DOHH2 (cell line): ENCODE results near the gene RBM4B.
A peak's percentile ranks its signal among the peaks of the same experiment; 100 is the strongest.

Experiments used
- H3F3A ChIP-seq: fragments of 200-600 bp; sonication (generic), shearing (Covaris generic); 2 replicates; pipeline ENCODE4 v1.6.0; 2016; ENCODE audit warnings: antibody characterized with exemption, mild to moderate bottlenecking; ENCODE audit not compliant: control insufficient read depth, insufficient read depth
- H3K27ac ChIP-seq: fragments of 200-600 bp; sonication (generic); 2 replicates; pipeline ENCODE4 v1.5.1; 2014; ENCODE audit warnings: low read depth, mild to moderate bottlenecking, low read length, moderate library complexity
- H3K27me3 ChIP-seq: fragments of 200-600 bp; sonication (generic); 2 replicates; pipeline ENCODE4 v1.6.1; 2014; ENCODE audit warnings: mild to moderate bottlenecking, low read length, mixed read lengths; ENCODE audit not compliant: control insufficient read depth
- H3K36me3 ChIP-seq: fragments of 200-600 bp; sonication (generic); 2 replicates; pipeline ENCODE4 v1.6.1; 2014; ENCODE audit warnings: mild to moderate bottlenecking, low read length, moderate library complexity, mixed read lengths; ENCODE audit not compliant: control insufficient read depth
- H3K4me1 ChIP-seq: fragments of 200-600 bp; sonication (generic); 2 replicates; pipeline ENCODE4 v1.6.1; 2014; ENCODE audit warnings: mild to moderate bottlenecking, low read length, mixed read lengths; ENCODE audit not compliant: control insufficient read depth
- H3K4me2 ChIP-seq: fragments of 200-600 bp; sonication (generic); 2 replicates; pipeline ENCODE4 v1.6.0; 2014; ENCODE audit warnings: mild to moderate bottlenecking, low read length, moderate library complexity
- H3K4me3 ChIP-seq: fragments of 200-600 bp; sonication (generic); 2 replicates; pipeline ENCODE4 v1.5.1; 2014; ENCODE audit warnings: mild to moderate bottlenecking, low read length, mixed read lengths
- H3K79me2 ChIP-seq: fragments of 200-600 bp; sonication (generic); 2 replicates; pipeline ENCODE4 v1.6.1; 2014; ENCODE audit warnings: mild to moderate bottlenecking, low read length, mixed read lengths; ENCODE audit not compliant: control insufficient read depth
- H3K9me2 ChIP-seq: fragments of 200-600 bp; sonication (generic); replicated peaks from 2 replicates; pipeline ENCODE4 v1.6.1; 2014; ENCODE audit warnings: mild to moderate bottlenecking, low read length, mixed read lengths; ENCODE audit not compliant: control insufficient read depth
- H3K9me3 ChIP-seq: fragments of 200-600 bp; sonication (generic); 2 replicates; pipeline ENCODE4 v1.6.1; 2014; ENCODE audit warnings: antibody characterized with exemption, low read length, mixed read lengths; ENCODE audit not compliant: control insufficient read depth, insufficient read depth
- H4K20me1 ChIP-seq: fragments of 200-600 bp; sonication (generic); 2 replicates; pipeline ENCODE4 v1.6.0; 2014; ENCODE audit warnings: low read depth, mild to moderate bottlenecking, antibody characterized with exemption, low read length, moderate library complexity; ENCODE audit not compliant: control insufficient read depth, insufficient read depth
- CTCF ChIP-seq: fragments of 200-600 bp; sonication (generic); IDR thresholded peaks from one replicate; pipeline ENCODE4 v1.5.1; 2014; ENCODE audit warnings: antibody characterized with exemption, mild to moderate bottlenecking, low read depth, low read length; ENCODE audit not compliant: poor library complexity, severe bottlenecking
- EZH2phosphoT487 ChIP-seq: fragments of 200-600 bp; sonication (generic); IDR thresholded peaks from 2 replicates; pipeline ENCODE4 v1.6.1; 2017; ENCODE audit warnings: borderline replicate concordance, mild to moderate bottlenecking, antibody characterized with exemption, low read length, moderate library complexity, mixed read lengths

Gene RBM4B

GRCh38 chr11:66649903-66650302 is 27.8 kb downstream of the RBM4B start:
- H3K4me1 ChIP-seq: 0 out of 2 replicates have a peak, but pooled peaks cover 3% of the 10 kb centered on the region
- no peak overlapping the region for H3K27ac ChIP-seq
- H3K4me3 ChIP-seq: no peak overlapping the region
- H3K4me2 ChIP-seq: no peak overlapping the region
- peaks cover 41% of the 10 kb centered on the region for H3F3A ChIP-seq
- no peaks in the 10 kb centered on the region for H3K9me2 ChIP-seq
- H3K9me3 ChIP-seq: no peaks in the 10 kb centered on the region
- H4K20me1 ChIP-seq: peaks cover 22% of the 10 kb centered on the region; the same call in 1 of the 2 replicates
- TF ChIP-seq CTCF (no peak), EZH2phosphoT487 (no peak)
- no peaks in the 10 kb centered on the region for H3K27me3 ChIP-seq
- peaks cover 94% of the 10 kb centered on the region for H3K79me2 ChIP-seq
- H3K36me3 ChIP-seq: peaks cover 75% of the 10 kb centered on the region

GRCh38 chr11:66646828-66647227 is 30.9 kb downstream of the RBM4B start:
- peaks cover 47% of the 10 kb centered on the region for H3F3A ChIP-seq
- H3K27me3 ChIP-seq: no peaks in the 10 kb centered on the region
- H3K79me2 ChIP-seq: peaks cover 98% of the 10 kb centered on the region
- no peaks in the 10 kb centered on the region for H3K9me2 ChIP-seq
- no peak overlapping the region for H3K4me3 ChIP-seq
- no peak overlapping the region for H3K27ac ChIP-seq
- no peak for TF ChIP-seq EZH2phosphoT487
- no peak for TF ChIP-seq CTCF
- H3K9me3 ChIP-seq: no peaks in the 10 kb centered on the region
- no peak overlapping the region for H3K4me2 ChIP-seq
- H4K20me1 ChIP-seq: peaks cover 35% of the 10 kb centered on the region
- H3K36me3 ChIP-seq: peaks cover 93% of the 10 kb centered on the region
- H3K4me1 ChIP-seq: peaks cover 16% of the 10 kb centered on the region

GRCh38 chr11:66643745-66644437 is 33.8 kb downstream of the RBM4B start:
- Histone ChIP-seq H3K27ac (no peak overlapping the region), H4K20me1 (peaks cover 65% of the 10 kb centered on the region), H3K9me3 (no peaks in the 10 kb centered on the region), H3K9me2 (no peaks in the 10 kb centered on the region), H3K4me3 (no peak overlapping the region; the same call in 1 of the 2 replicates), H3K36me3 (peaks cover 97% of the 10 kb centered on the region), H3K4me2 (peak overlapping the region; percentile 8; the same call in 1 of the 2 replicates), H3K27me3 (no peaks in the 10 kb centered on the region), H3F3A (peaks cover 37% of the 10 kb centered on the region), H3K79me2 (peaks cover 100% of the 10 kb centered on the region), H3K4me1 (peaks cover 42% of the 10 kb centered on the region)
- TF ChIP-seq CTCF (no peak), EZH2phosphoT487 (no peak)
